GM19455 (cell line): ENCODE data around the gene LMOD3.

Source experiments
- ATAC-seq: cut with Tn5 transposase; IDR thresholded peaks from one replicate; pipeline ENCODE4 v1.9.1; 2021; ENCODE audit not compliant: unreplicated experiment

The LMOD3 gene

GRCh38 chr3:69094467-69095205 is 27.8 kb downstream of the LMOD3 start:
- no peak for ATAC-seq

- peak; percentile 73 for ATAC-seq
Measured at GRCh38 chr3:69092030-69092516, 30.3 kb downstream of the LMOD3 start.

- ATAC-seq: no peak
Measured at GRCh38 chr3:69091389-69092029, 30.9 kb downstream of the LMOD3 start.

- ATAC-seq: no peak
Measured at GRCh38 chr3:69090021-69090420, 32.4 kb downstream of the LMOD3 start.

- no peak for ATAC-seq
Measured at GRCh38 chr3:69088063-69088462, 34.3 kb downstream of the LMOD3 start.

DNA sequence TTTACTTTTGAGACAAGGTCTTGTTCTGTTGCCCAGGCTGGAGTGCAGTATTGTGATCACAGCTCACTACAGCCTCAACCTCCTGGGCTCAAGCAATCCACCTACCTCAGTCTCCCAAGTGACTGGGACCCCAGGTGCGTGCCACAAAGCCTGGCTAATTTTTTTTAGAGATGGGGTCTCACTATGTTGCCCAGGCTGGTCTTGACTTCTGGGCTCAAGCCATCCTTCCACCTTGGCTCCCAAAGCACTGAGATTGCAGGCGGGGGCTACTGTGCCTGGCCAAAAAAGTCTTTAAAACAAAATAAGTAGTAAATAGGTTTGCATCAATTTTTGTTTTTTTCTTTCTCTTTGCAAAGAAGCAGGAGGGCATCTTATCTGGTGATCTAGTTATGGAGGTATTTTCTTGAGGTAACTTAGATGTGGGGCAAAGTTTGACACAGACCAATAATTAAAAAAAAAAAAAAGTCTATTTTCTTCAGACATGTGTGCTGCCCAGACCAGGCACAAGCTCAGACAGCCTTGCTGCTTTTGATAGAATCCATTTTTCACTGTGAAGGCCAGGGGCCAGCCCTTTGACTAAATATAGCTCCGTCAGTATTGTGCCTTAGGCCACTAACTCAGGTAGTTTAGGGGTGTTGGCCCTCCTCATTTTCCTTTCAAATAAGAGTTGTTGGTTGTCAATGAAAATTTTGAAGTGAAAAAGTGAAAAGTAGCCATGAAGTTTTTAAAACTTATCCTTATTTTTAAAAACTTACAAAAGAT is 35.2 kb downstream of the LMOD3 start:
- ATAC-seq: no peak

- ATAC-seq: no peak
Measured at GRCh38 chr3:69085833-69086722, 36.3 kb downstream of the LMOD3 start.

- ATAC-seq: no peak
Measured at GRCh38 chr3:69085168-69085832, 37.1 kb downstream of the LMOD3 start.

DNA sequence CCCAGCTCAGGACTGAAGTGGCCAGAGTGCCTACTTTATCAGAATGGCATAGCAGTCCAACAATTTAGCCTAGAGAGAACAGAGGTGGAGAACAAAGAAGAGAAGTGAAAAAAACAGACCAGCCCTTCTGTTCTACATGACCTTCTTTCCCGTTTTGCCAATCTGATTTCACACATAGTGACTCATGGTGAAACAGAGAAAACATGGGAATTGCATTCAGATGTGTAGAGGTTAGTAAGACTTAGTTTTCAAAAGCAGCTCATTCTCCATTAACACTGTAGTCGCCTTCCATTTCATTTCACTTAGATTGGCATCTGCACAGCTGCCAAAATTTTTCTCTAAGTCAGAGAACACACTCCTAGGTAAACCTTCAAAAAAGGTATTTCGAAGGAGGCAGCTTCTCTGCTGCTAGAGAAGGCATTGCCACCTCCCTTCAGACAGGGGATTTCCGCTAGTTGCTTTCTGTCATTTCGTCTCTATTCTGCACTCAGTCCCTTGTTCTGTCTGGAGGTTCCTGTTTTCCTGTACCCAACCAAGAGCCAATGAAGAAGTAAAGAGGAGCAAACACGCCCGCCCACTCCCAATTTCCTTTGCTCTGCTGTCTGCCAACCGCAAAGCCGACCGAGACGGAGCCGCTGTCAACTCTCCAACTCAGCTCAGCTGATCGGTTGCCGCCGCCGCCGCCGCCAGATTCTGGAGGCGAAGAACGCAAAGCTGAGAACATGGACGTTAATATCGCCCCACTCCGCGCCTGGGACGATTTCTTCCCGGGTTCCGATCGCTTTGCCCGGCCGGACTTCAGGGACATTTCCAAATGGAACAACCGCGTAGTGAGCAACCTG is 37.8 kb downstream of the LMOD3 start, which contains the start of gene ARL6IP5:
Gene ARL6IP5 (plus strand): TSS at position 612 of the 842 bp plus-strand sequence. CDS start 111 bp downstream, at position 723.
- peak; percentile 52 for ATAC-seq

GRCh38 chr3:69082805-69083204 is 39.6 kb downstream of the LMOD3 start:
- ATAC-seq: peak; percentile 42

- no peak for ATAC-seq
Measured at GRCh38 chr3:69082361-69082760, 40.0 kb downstream of the LMOD3 start.

GRCh38 chr3:69081583-69082262 is 40.7 kb downstream of the LMOD3 start:
- ATAC-seq: no peak

- peak; percentile 53 for ATAC-seq
Measured at GRCh38 chr3:69080233-69080920, 42.0 kb downstream of the LMOD3 start, which contains the start of gene UBA3. Gene UBA3, minus strand, starts transcription at chr3:69080365. Its CDS starts 12 bp downstream, at chr3:69080353.

- ATAC-seq: peak; percentile 25
Measured at GRCh38 chr3:69079269-69080159, 42.9 kb downstream of the LMOD3 start.

GRCh38 chr3:69072928-69073327 is 49.5 kb downstream of the LMOD3 start:
- ATAC-seq: no peak

- no peak for ATAC-seq
Measured at GRCh38 chr3:69066121-69066520, 56.3 kb downstream of the LMOD3 start.
